ENCODE measurements around the gene CUZD1.
"Not testable (repeated sequence)": the region's sequence is repeated elsewhere in the genome, so short reads cannot be mapped to it uniquely, and the experiment has no call there.

The CUZD1 gene, protein sequence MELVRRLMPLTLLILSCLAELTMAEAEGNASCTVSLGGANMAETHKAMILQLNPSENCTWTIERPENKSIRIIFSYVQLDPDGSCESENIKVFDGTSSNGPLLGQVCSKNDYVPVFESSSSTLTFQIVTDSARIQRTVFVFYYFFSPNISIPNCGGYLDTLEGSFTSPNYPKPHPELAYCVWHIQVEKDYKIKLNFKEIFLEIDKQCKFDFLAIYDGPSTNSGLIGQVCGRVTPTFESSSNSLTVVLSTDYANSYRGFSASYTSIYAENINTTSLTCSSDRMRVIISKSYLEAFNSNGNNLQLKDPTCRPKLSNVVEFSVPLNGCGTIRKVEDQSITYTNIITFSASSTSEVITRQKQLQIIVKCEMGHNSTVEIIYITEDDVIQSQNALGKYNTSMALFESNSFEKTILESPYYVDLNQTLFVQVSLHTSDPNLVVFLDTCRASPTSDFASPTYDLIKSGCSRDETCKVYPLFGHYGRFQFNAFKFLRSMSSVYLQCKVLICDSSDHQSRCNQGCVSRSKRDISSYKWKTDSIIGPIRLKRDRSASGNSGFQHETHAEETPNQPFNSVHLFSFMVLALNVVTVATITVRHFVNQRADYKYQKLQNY

DNA sequence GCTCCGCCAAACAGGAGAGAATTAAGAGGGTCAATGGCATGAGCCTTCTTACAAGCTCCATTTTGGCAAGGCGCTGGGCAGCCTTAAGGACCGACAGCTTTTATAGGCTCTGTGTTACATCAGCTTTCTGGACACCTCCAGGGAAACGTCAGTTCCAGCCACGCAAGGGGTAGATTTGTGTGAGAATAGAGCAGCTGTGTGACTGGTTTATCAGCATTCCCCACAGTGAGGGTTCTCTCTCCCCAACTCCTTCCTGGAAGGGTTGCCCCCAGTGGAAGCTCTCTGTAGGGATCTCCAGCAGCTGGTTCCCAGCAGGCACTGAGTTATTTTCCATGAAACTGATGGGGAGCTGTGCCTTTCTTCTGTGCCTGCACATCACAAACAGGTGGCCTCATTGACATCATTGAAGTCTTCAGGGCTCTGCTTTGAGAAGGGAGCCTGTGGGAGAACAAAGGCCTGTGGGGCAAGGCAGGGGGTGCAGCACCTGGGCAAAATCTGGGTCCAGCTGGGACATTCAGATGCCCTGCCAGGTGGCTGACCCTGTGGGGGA is at the start of gene CUZD1:
CUZD1 (minus strand) TSS at position 75 of the 550 bp plus-strand sequence; CDS start at position 61, 14 bp downstream.
- no peak for DNase-seq (ENCODE audit: low read depth in 3 of 3)

DNA sequence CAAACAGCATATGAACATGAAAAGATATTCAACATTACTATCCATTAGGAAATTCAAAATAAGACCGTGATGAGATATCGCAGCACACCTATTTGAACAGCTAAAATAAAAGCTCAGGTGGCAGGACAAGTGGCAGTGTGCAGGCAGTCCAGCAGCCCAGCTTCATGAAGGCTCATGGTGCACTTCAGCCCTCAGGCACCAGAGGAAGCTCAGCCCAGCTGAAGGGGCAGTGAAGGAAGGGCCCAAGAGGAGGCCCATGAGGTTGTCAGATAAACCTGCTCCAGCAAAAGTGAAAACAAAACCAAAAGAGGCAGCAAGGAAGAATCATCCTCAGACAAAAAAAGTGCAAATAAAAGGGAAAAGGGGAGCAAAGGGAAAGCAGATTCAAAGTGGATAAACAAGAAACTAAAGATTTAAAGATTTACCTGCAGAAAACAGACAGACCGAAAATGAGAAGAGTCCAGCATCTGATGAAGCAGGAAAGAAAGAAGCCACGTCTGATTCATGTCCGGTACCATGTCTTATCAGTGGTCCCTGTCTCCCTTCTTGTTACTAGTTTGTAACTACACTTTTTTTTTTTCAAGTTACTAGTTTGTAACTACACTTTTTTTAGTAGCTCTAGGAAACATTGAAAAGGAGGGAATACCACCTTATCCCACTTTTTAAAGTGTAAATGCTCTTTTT is 48.7 kb upstream of the CUZD1 start:
- no peak for DNase-seq (ENCODE audit: low read depth in 3 of 3)

DNA sequence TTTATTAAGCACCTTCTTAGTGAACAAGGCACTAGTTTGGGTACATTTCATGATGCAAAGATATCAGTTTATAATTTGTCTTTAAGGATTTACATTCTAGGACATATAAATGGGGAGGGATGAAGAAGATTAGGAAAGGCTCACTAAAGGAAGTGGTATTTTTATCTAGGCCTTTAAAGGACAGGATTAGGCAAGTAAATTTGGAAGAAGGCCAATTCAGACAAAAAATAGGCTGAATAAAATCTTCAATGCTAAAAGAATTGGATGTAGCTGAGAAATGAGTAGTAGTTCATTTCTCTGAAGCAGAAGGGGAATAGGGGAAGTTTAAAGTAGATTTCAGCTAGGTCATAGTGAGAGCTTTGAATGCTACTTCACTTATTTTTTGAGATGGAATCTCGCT is 38.5 kb upstream of the CUZD1 start:
- DNase-seq (ENCODE audit: low read depth in 3 of 3), result no peak

DNA sequence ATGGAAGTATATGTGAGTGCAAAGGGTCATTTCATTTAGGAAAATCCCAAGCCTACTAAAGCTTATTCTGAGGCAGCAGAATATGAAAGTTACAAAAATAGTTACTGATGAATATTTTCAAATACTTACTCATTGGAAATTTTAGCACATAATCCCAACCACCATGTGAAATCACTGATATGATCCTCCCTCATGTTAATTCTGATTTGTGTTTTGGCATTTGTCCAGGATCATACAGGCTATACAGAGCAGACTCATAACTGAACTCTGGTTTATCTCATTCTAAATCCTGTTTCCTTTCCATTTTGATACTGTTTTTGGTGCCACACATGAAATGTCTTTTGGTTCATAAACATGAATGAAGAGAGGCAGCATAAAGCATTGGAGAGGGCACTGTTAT is 37.1 kb upstream of the CUZD1 start:
- no peak for DNase-seq (ENCODE audit: low read depth in 3 of 3)

DNA sequence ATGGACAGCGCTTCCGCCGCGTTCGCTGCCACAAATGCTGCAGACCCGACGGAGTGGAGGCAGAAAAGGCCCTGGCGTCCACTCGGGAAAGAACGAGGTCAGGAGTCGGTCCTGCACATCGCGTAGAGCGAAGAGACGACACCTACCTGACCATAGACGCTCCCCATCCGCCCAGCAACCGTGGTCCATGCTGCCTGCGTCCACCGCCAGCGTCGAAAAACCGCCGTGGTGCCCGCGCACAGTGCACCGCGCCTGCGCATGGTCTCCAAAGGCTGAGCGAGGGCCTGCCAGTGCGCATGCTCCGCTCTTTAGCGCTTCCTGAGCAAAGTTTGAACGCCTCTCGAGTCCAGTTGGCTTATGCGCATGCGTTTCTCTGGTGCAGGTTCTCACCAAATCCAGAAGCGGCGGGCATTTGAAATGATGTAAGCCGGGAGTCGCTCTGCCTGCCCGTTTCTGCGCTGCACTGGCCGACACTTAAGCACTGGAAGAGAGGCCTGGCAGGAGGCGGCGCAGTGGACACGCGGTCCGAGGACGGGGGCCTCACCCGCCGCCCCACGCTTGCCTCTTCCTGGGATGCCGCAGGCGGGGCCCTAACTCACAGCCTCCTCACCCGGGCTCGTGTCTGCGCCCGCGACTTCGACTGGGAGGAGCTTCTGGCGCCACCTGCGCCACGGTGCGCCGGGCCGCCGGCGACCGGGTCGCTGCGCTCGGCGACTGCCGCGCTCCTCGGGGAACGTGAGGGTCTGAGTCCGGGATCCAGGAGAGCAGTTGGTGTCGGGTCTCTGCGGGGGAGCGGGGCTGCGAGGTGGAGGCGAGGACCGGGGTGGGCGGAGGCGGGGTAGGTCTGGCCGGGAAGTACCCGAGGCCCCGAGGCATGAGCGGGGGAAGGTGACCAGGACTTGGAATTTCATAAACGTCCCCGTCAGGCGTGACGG is 33.9 kb upstream of the CUZD1 start, which contains the start of gene FAM24B:
FAM24B (minus strand) TSS at position 243 of the 935 bp plus-strand sequence. CDS start 29,066 bp downstream, outside the sequence.
- peak; percentile 82 to 93 (median 90) for DNase-seq (ENCODE audit: low read depth in 3 of 3)

DNA sequence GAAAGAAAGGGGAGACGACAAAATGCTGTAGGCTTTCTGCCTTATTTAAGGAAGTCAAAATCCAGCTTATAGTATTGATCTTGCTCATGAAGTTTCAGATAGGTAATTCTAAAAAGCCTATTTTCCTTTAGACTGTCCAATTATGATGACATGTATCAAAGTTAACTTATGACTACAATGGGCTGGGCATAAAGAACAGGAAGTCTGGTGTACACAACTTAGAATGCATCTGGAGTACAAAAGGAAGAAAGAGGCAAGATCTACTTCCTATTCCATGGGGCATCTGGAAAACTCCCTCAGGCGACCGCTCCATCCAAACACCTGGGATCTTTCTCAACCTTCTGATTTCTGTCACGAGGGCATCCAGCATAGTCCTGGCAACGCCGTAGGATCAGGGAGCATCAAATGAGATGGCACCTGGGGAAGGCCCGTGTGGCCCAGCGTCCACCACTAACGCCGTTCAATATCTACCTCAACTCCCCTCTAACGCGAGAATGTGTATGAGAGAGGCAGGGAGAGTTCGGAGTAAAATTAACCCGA is 33.2 kb upstream of the CUZD1 start:
- no peak for DNase-seq (ENCODE audit: low read depth in 3 of 3)

DNA sequence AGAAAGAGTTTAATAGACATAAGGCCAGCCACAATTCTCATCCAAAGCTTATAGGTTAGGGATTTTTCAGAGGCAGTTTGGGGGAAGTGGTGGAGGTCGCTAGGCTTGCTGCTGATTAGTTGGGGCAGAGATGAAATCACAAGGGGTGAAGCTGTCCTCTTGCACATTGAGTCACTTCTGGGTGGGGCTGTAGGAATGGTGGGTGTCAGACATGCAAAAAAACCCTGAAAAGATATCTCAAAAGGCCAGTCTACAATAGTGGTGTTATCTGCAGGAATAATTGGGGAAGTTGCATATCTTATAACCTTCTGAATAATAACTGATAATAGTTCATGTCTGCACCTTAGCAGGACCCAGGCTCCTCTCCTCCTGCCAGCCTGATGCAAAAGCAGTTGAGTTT is 31.6 kb upstream of the CUZD1 start:
- DNase-seq (ENCODE audit: low read depth in 3 of 3), result no peak

DNA sequence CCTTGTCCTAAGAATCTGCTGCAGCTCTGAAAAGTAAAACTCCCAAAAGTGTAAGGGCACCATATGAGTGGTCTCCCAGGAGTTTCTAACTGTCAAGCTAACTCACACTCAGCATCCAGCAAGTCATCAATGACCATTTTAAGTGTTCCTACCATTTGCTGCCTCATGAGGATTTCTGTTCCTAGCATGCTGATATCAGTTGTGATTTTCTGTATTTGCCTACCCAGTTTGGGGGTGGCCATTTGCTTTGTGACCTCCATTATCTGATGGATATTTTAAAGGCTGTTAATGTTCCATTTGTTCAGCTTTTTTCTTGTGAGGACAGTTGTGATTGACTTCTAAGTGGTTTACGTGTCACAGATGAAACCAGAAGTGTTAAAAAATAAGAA is 30.8 kb upstream of the CUZD1 start:
- no peak for DNase-seq (ENCODE audit: low read depth in 3 of 3)

DNA sequence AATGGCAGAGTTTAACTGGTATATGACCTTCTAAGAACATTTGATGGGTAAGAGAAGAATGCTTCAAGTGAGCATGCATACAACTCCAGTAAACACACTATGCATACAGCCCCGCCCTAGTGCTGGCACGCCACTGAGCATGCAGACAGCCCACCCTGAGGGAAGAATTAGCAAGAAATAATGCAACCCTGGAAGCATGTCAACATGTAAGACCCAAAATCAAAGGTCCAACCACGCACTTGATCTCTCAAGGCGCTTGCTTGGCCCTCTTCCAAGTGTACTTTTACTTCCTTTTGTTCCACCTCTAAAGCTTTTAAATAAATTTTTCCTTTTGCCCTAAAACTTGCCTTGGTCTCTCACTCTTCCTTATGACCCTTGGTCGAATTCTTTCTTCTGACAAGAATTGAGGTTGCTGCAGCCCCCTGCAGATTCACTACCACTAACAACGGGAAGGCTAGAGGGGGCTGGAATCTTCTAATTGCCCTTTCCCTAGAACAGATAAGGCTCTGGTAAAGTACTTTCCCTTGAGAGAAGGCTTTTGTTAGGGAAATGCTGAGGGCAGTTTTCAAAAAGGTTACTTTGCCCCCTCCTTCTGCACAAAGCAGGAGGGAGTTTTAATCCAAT is 30.3 kb upstream of the CUZD1 start:
- no peak for DNase-seq (ENCODE audit: low read depth in 3 of 3)

DNA sequence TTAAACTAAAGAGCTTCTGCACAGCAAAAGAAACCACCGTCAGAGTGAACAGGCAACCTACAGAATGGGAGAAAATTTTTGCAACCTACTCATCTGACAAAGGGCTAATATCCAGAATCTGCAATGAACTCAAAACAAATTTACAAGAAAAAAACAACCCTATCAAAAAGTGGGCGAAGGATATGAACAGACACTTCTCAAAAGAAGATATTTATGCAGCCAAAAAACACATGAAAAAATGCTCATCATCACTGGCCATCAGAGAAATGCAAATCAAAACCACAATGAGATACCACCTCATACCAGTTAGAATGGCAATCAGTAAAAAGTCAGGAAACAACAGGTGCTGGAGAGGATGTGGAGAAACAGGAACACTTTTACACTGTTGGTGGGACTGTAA is 26.3 kb upstream of the CUZD1 start:
- not testable (repeated sequence) for DNase-seq (ENCODE audit: low read depth in 3 of 3)

DNA sequence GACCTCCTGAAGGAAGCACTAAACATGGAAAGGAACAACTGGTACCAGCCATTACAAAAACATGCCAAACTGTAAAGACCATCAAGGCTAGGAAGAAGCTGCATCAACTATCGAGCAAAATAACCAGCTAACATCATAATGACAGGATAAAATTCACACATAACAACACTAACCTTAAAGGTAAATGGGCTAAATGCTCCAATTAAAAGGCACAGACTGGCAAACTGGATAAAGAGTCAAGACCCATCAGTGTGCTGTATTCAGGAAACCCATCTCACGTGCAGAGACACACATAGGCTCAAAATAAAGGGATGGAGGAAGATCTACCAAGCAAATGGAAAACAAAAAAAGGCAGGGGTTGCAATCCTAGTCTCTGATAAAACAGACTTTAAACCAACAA is 23.1 kb upstream of the CUZD1 start:
- not testable (repeated sequence) for DNase-seq (ENCODE audit: low read depth in 3 of 3)

DNA sequence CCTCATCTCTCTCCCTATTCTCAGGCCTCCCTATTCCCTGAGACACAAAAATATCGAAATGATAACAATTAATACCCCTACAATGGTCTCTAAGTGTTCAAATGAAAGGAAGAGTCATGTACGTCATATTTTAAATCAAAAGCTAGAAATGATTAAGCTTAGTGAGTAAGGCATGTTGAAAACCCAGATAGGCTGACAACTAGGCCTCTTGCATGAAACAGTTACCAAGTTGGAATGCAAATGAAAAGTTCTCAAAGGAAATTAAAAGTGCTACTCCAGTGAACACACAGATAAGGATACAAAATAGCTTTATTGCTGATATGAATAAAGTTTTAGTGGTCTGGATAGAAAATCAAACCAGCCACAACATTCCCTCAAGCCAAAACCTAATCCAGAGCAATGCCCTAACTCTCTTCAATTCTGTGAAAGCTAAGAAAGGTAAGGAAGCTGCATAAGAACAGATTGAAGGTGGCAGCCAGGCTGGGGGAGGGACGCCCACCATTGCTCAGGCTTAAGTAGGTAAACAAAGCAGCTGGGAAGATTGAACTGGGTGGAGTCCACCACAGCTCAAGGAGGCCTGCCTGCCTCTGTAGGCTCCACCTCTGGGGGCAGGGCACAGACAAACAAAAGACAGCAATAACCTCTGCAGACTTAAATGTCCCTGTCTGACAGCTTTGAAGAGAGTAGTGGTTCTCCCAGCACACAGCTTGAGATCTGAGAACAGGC is 21.3 kb upstream of the CUZD1 start:
- DNase-seq (ENCODE audit: low read depth in 3 of 3), result not testable (repeated sequence)

DNA sequence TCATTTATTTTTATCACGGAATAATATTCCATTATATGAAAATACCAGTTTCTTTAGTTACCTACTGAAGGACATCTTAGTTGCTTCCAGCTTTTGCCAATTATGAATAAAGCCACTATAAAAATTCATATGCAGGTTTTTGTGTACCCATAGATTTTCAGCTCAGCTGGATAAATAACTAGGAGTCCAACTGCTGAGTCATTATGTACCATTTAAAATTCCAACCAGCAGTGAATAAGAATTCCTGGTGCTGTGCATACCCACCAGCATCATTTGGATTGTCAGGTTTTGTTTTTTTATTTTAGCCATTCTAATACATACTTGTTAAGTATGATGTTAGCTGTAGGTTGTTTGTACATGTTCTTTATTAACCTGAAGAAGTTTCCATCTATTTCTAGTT is 19.2 kb upstream of the CUZD1 start:
- no peak for DNase-seq (ENCODE audit: low read depth in 3 of 3)

DNA sequence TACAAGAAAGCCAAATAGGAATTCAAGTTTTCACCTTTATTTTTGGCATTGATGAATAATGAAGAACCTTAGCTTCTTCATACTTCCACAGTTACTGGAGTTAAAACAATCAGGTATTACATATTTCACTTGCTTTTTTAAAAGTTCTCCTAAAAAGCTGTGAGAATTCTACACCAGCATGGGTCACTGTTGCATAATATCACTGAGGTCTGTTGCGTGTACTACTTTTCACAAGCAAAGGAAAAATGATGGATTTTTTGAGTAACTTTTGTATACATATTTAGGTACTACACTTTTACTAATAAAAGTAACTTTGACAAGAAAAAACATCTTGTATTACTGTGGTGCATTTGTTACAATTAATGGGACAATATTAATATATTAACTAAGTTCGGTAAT is 18.5 kb upstream of the CUZD1 start:
- DNase-seq (ENCODE audit: low read depth in 3 of 3), result no peak

DNA sequence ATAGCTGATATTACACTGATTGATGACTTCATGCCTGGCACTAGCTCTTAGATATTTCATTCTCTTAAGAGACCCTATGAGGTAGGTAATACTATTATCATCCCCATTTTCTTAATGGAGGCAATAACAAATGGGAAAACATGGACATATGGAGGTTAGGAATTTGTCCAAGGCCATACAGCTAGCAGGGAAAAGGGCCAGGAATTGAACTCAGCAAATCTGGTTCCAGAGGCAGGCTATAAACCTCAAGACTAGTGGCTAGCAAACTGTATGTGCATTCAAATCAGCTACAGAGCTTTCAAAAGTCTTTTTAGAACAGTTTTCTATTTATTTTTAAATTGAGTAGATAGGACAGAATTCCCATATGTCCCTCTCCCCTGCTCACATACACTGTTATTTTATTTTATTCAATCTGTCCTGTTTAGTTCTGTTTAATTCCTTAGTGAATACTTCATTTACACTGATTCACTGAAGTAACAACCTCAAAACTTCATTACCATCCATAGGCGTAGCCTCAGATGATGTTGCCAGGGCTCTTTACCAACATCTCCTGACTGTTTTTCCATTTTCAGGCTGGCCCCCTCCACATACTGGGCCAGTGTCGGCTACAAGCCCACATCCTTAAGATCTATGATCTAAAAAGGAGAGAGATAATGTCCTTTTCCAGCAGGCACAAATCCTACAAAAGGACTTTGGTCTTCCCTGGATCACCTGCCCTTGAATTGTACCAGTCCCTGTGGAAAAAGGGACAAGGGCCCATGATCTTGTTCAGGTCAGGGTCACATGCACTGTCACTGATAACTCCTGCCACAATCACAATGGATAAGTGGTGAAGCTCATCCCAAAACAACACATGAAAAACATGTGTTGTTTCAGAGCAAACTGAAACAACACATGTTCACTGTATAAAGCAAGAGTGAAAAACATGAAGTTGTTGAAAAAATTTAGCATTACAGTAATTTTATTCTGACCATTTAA is 17.8 kb upstream of the CUZD1 start:
- DNase-seq (ENCODE audit: low read depth in 3 of 3), result no peak

DNA sequence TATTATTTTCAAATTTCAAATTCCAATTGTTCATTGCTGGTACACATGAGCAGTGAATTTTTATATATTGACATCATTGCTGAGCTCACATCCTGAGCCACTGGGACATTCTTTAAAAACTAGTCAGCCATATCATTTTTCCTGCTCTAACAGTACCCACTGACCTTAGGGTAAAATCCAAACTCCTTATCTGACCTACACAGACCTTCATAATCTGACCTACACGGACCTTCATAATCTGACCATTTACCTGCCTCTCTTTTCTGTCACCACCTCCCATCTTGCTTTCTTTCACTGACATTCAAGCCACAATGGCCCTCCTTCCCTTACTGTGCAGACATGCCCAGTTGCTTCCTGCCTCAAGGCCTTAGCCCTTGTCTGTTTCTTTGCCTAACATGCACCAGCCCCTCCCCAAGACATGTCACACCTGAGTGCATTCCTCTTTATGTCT is 16.1 kb upstream of the CUZD1 start:
- no peak for DNase-seq (ENCODE audit: low read depth in 3 of 3)

DNA sequence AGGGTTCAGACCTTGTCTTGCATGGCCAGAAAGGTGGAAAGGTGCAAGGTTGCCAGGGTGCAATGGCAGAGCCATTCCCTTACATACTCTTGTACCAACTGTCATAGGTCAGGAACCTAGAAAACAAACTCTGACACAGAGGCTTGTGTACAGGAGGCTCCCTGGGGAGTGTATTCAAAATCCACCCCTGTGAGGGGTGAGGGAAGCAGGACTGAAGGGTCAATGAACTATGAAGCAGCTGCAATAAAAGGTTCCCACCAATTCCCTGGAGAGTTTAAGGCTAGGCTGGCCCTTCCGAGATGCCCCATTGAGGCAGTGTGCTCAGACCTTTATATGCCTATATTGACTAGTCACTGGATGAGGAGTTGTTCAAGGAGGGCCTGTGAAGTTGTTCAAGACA is 13.9 kb upstream of the CUZD1 start:
- no peak for DNase-seq (ENCODE audit: low read depth in 3 of 3)

DNA sequence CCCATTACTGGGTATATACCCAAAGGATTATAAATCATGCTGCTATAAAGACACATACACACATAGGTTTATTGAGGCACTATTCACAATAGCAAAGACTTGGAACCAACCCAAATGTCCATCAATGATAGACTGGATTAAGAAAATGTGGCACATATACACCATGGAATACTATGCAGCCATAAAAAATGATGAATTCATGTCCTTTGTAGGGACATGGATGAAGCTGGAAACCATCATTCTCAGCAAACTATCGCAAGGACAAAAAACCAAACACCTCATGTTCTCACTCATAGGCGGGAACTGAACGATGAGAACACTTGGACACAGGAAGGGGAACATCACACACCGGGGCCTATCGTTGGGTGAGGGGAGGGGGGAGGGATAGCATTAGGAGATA is 12.4 kb upstream of the CUZD1 start:
- DNase-seq (ENCODE audit: low read depth in 3 of 3), result not testable (repeated sequence)

DNA sequence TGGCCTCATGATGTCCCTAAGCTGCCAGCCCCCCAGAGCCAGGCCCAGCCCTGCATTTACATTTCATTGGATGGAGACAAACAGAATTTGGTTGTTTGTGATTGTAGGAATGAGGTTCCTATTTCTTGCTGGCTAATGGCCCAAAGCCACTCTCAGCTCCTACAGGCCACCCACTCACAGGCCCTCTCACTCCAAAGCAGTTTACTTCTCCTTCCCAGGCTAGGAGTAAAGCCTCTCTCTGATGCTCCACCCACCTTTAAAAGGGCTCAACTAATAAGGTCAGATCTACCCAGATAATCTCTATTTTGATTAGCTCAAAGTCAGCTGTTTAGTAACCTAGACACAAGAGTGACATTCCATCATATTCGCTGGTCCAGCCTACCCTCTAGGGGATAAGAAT is 11.2 kb upstream of the CUZD1 start:
- no peak for DNase-seq (ENCODE audit: low read depth in 3 of 3)

All from stimulated activated CD4-positive, alpha-beta T cell treated with anti-CD3 and anti-CD28 coated beads, TNF-alpha, amount 100 ng/mL, for 4 hours (primary cell).